ENCODE measurements around the gene POLR2F. TPM values are rescaled to one million over a fixed set of nuclear protein-coding genes. Genes with fewer than 3 reads are reported as not detected.

POLR2F gene
- total RNA-seq, 1 donor from 2014 or later: 68.3 TPM

- peaks cover 1% of the 10 kb centered on the region for H3K9me3 Mint-ChIP-seq (ENCODE audit: unreplicated experiment)
- DNase-seq: no peak
- no peak overlapping the region for H3K27ac Mint-ChIP-seq (ENCODE audit: unreplicated experiment)
- no peak overlapping the region for H3K4me3 Mint-ChIP-seq (ENCODE audit: unreplicated experiment)
- no peak for TF ChIP-seq CTCF (IDR thresholded peaks at IDR 0.05; ENCODE audit: partially characterized antibody, unreplicated experiment)
- no peaks in the 10 kb centered on the region for H3K36me3 Mint-ChIP-seq (ENCODE audit: unreplicated experiment)
- H3K27me3 Mint-ChIP-seq (ENCODE audit: unreplicated experiment): peaks cover 15% of the 10 kb centered on the region
- no peaks in the 10 kb centered on the region for H3K4me1 Mint-ChIP-seq (ENCODE audit: low read depth, unreplicated experiment)
Observed at GRCh38 chr22:37985050-37985585, 31.6 kb downstream of the POLR2F start.

DNA sequence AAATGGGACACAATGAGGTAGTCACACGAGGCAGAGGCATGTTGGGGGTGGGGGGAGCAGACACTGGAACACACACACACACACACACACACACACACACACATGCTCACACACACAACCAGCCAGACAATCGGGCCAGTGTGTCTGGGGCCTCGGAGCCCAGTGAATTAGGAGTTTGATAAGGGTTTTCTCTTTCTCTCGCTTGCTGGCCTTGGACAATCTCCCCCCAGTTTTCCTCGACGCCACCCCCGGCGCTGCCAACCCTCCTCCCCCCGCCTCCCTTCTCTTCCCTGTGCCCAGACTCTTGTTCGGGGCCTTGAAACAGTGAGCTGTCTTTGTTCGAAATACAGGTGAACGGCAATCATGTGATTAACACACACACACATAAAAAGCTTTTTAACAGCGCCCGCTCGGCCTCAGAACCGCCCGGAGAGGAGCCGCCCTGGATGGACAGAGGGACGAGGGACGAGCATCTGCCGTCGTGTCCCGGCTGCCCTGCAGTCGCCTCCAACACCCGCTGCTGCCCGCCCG is 32.3 kb downstream of the POLR2F start:
- Mint-ChIP-seq H3K27ac (ENCODE audit: unreplicated experiment) (no peak overlapping the region), H3K27me3 (ENCODE audit: unreplicated experiment) (peaks cover 15% of the 10 kb centered on the region), H3K4me3 (ENCODE audit: unreplicated experiment) (no peak overlapping the region), H3K36me3 (ENCODE audit: unreplicated experiment) (no peaks in the 10 kb centered on the region), H3K4me1 (ENCODE audit: low read depth, unreplicated experiment) (no peaks in the 10 kb centered on the region), H3K9me3 (ENCODE audit: unreplicated experiment) (peaks cover 1% of the 10 kb centered on the region)
- TF ChIP-seq CTCF (IDR thresholded peaks at IDR 0.05; ENCODE audit: partially characterized antibody, unreplicated experiment): no peak
- no peak for DNase-seq

DNA sequence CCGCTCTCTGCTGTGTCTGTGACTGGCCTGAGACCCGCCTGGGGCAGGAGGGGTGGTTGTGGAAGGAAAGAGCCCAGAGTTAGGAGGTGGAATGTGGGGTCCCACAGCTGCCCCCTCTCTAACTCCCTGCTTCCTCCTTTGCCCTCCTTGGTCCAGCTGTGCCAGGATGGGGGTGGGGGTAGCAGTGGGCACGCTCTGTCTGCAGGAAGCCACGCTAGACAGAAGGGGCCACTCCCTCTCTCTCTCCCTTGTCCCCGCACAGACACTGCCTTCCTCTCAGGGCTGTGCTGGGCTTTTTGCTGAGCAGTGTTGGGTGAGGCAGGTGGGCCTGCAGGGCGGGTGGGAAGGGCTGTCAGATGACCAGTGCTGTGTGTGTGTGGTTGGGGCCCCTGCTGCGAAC is 32.9 kb downstream of the POLR2F start:
- TF ChIP-seq CTCF (IDR thresholded peaks at IDR 0.05; ENCODE audit: partially characterized antibody, unreplicated experiment): no peak
- peaks cover 1% of the 10 kb centered on the region for H3K9me3 Mint-ChIP-seq (ENCODE audit: unreplicated experiment)
- peaks cover 15% of the 10 kb centered on the region for H3K27me3 Mint-ChIP-seq (ENCODE audit: unreplicated experiment)
- DNase-seq: no peak
- no peaks in the 10 kb centered on the region for H3K36me3 Mint-ChIP-seq (ENCODE audit: unreplicated experiment)
- no peak overlapping the region for H3K4me3 Mint-ChIP-seq (ENCODE audit: unreplicated experiment)
- no peaks in the 10 kb centered on the region for H3K4me1 Mint-ChIP-seq (ENCODE audit: low read depth, unreplicated experiment)
- H3K27ac Mint-ChIP-seq (ENCODE audit: unreplicated experiment): no peak overlapping the region

DNA sequence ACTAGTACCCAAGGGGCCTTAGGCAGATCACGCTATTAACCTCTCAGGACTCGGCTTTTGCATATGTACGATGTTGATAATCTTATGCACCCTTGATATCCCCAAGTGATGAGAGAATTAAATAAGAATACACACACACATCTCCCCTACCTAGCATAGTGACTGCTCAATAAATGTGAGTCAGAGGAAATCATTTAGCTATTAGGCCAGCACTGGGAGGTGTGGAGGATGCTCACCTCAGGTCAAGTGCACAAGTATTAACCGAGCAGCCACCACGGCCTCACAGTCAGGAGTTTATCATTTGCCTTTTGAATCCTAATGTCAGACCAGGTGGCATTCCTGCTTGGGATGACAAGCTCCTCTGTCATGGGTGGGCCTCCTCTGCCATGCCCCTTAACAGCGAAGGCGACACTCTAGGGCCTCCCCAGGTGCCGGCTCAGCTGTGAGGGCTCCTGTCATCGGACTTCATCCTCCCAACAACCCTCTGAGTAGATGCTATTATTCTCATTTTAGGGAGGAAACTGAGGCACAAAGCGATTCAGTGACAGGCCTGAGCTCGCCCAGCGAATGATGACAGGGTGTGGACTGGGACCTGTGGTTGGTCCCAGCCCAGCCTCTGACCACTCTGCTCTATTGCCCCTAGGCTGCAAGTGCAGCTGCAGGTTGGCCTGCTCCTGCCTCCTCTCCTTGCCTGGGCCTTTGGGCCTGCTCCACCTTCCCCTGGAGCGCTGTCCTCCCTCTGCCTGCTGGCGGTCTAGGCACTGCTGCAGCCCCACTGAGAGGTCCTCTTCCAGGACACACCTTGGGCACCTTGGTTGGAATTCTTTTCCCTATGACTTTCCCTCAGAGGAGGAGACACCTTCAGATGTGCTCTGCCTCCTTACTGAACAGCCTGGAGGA is 35.9 kb downstream of the POLR2F start:
- no peak overlapping the region for H3K27ac Mint-ChIP-seq (ENCODE audit: unreplicated experiment)
- H3K36me3 Mint-ChIP-seq (ENCODE audit: unreplicated experiment): no peaks in the 10 kb centered on the region
- no peak for DNase-seq
- H3K4me1 Mint-ChIP-seq (ENCODE audit: low read depth, unreplicated experiment): no peaks in the 10 kb centered on the region
- TF ChIP-seq CTCF (IDR thresholded peaks at IDR 0.05; ENCODE audit: partially characterized antibody, unreplicated experiment): no peak
- no peaks in the 10 kb centered on the region for H3K9me3 Mint-ChIP-seq (ENCODE audit: unreplicated experiment)
- H3K4me3 Mint-ChIP-seq (ENCODE audit: unreplicated experiment): no peak overlapping the region
- peaks cover 10% of the 10 kb centered on the region for H3K27me3 Mint-ChIP-seq (ENCODE audit: unreplicated experiment)

GRCh38 chr22:37990301-37990700 is 36.8 kb downstream of the POLR2F start:
- H3K36me3 Mint-ChIP-seq (ENCODE audit: unreplicated experiment): no peaks in the 10 kb centered on the region
- TF ChIP-seq CTCF (IDR thresholded peaks at IDR 0.05; ENCODE audit: partially characterized antibody, unreplicated experiment): no peak
- H3K27me3 Mint-ChIP-seq (ENCODE audit: unreplicated experiment): peaks cover 9% of the 10 kb centered on the region
- no peaks in the 10 kb centered on the region for H3K4me1 Mint-ChIP-seq (ENCODE audit: low read depth, unreplicated experiment)
- H3K27ac Mint-ChIP-seq (ENCODE audit: unreplicated experiment): no peak overlapping the region
- no peaks in the 10 kb centered on the region for H3K9me3 Mint-ChIP-seq (ENCODE audit: unreplicated experiment)
- no peak for DNase-seq
- no peak overlapping the region for H3K4me3 Mint-ChIP-seq (ENCODE audit: unreplicated experiment)
